ENCODE measurements around the gene LAMB3.

- no peak for TF ChIP-seq SIN3A (IDR thresholded peaks at IDR 0.05; ENCODE audit: low read depth)
- no peak for TF ChIP-seq EZH2phosphoT487 (IDR thresholded peaks at IDR 0.05; ENCODE audit: borderline replicate concordance)
- no peak for TF ChIP-seq CTCF (IDR thresholded peaks at IDR 0.05 in 2 of 3, conservative IDR thresholded peaks at IDR 0.05 in 1 of 3; ENCODE audit: borderline replicate concordance in 1 of 3, insufficient read depth in 1 of 3, low read depth in 2 of 3, low read length in 2 of 3)
- TF ChIP-seq REST (IDR thresholded peaks at IDR 0.05; ENCODE audit: low read depth) = no peak
- no peak for TF ChIP-seq CEBPB (IDR thresholded peaks at IDR 0.05; ENCODE audit: low read depth)
Measured at GRCh38 chr1:209595028-209595427, 57.2 kb downstream of the LAMB3 start.
